IPS DF 19.7 (cell line): ENCODE measurements around the gene PARVB.
"Not testable (repeated sequence)": the region's sequence is repeated elsewhere in the genome, so short reads cannot be mapped to it uniquely, and the experiment has no call there.

ENCODE experiments used
- DNase-seq: peaks from one replicate; pipeline ENCODE4 v3.0.0-alpha.2; 2013; ENCODE audit warnings: low read depth, low spot score

Gene PARVB

DNA sequence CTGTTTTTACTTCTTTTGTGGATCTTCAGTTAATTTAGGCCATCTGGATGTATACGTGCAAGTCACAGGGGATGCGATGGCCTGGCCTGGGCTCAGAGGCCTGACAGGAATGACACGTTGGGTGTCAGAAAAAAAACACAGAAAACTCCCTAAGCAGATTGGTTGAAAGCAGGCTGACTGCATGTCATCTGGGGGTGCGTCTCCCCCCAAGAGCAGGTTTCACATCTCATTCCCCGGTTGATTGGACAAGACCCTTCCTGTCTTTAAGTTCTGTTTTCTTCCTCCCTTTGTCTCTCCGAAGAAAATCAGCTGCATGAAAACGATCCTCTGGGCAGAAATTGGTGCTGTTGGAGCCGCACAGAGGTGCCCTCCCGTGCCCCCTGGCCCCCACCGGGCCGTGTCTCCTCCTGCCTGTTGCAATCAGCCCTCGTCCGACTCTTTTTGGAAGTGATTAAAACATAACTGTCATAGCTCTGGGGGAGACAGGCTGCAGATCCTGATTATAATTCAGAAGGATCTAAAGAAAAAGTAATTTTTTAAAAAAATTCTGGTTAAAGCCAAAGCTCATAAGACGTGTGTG is 84.8 kb downstream of the PARVB start:
- DNase-seq: no peak

- no peak for DNase-seq
Measured at GRCh38 chr22:44109416-44109815, 85.3 kb downstream of the PARVB start.

DNA sequence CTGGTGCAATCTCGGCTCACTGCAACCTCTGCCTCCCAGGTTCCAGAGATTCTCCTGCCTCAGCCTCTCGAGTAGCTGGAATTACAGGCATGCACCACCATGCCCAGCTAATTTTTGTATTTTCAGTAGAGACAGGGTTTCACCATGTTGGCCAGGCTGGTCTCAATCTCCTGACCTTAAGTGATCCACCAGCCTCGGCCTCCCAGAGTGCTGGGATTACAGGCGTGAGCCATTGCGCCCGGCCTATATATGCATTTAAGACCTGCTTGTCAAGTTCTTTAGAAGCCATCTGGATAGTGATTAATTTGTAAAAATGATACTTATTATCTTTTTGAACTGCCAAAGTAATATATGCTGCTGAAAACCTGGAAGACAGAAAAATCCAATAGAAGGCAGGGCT is 86.6 kb downstream of the PARVB start:
- DNase-seq: not testable (repeated sequence)

DNA sequence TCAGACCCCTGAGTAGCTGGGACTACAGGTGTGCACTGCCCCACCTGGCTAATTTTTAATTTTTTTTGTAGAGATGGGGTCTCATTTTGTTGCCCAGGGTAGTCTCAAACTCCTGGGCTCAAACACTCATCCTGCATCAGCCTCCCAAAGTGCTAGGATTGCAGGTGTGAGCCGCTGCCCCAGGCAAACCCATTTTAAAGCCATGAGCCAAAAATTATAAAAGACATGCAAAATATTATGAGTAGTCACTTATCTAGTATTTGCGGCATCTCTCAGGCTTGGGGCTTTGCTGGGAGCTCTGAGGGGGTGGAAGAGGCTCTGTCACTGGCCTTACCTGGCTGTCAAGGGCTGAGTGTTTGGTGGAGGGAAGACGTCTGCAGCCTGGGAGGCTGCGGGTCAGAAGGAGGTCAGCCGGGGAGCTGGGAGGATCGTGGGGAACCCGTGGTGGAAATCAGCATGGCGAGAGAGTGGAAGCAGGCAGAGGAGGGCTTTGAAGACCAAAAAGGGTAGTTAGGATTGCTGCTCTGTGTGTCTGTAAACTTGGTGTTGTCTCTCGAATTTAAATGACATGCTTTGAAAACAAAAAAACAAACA is 87.6 kb downstream of the PARVB start:
- no peak for DNase-seq

GRCh38 chr22:44112191-44112590 is 88.1 kb downstream of the PARVB start:
- DNase-seq: no peak

DNA sequence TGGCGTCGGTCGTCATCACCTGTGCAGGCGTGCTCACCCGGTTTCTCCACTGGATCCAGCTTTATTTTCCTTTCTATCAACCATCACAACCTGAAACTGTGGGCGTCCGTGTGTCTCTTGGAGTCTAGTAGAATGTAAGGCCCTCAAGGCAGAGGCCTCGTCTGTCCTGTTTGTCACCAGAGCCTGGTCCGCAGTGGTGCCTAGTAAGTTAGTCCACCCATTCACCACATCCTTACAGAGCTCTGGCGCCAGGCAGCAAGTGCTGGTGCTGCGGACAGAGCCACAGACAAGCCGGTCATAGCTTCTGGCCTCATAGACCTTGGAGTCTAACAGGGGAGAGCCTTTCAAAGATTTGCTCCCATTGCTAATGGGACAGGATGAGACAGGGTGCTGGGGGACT is 92.2 kb downstream of the PARVB start:
- no peak for DNase-seq

DNA sequence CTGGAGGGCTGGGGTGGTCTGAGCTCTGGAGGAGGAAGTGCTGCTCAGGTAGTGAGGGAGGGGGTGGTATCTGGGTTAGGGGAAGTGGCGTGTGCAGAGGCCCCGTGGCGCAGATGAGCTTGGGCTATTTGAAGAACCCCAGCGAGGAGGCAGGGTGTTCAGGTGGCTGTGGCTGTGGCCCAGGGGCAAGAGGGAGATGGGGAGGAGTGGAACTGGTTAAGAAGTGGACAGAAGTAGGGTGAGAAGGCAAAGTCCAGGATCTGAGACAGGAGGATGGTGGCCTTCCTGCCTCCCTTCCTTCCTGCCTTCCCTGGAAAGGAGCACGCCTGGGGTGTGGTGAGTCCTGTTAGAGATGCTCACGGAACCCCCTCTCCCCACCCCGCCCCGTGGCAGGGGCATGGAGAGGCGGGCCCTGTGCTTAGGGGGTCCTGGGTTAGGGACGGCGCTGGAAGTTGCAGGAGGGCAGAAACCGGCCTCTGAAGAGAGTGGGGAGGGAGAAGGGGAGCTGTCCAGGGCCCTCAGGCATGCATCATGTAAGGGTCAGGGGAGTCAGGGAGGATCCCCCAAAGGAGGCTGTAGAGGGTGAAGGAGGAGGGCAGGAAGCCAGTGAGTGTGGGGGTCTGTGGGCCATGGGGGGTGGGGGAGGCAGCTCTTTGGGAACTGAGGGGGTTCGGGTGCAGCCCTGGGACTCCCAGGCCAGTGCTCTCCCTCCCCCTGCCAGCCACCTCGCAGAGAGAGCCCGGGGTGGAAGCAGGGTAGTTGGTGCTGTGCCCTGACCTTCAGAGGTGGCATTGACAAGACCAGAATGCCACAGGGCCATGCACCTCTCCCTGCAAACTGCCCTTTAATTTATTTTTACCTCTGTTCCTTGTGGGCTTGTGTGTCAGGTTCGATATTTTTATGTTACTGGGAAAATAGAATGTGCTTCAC is 92.9 kb downstream of the PARVB start:
- no peak for DNase-seq

DNA sequence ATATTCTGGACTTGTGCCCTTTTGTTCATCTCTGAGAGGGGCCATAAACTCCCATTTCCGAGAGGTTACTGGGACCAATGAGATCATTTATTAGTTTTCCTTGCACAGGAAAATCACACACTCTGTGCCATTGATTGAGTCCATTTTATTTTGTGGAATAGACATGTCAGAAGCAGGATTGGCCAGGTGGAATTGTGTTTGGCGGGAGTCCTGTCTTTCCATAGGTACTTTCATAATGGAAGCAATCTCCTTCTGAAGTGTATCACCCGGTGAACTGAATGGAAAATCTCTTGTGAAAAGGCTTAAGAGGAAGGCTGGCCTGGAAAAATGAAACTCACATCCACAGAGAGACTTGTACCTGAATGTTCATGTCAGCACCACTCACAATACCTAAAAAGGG is 93.6 kb downstream of the PARVB start:
- no peak for DNase-seq

- no peak for DNase-seq
Measured at GRCh38 chr22:44118645-44119315, 94.7 kb downstream of the PARVB start.

DNA sequence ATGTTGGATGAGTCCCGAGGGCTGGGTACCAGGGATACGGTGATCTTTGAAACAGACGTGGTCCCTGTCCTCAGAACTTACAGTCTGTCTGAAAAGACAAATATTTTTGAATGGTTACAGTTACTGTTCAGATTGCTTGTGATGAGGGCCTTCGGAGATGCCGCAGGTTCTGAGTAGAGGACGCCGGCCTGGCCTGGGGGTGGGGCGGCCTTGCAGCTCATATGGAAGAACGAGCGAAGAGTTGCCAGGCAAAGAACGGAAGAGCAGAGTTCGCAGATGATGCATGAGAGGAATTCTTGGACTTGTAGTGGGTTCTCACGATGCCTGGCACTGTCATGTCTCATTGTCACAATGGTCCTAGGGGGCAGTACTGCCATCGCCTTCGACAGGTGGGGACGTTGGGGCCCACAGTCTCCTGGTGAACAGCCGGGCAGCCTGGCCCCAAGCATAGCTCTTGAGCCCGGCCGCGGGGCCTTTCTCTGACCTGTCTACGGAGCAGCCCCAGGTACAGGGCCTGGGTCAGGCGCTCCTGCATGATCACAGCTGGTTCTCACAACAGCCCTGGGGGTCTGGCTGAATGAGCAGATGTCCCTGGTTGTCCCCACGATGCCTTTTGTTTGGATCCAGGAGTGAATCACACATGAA is 95.7 kb downstream of the PARVB start:
- no peak for DNase-seq

DNA sequence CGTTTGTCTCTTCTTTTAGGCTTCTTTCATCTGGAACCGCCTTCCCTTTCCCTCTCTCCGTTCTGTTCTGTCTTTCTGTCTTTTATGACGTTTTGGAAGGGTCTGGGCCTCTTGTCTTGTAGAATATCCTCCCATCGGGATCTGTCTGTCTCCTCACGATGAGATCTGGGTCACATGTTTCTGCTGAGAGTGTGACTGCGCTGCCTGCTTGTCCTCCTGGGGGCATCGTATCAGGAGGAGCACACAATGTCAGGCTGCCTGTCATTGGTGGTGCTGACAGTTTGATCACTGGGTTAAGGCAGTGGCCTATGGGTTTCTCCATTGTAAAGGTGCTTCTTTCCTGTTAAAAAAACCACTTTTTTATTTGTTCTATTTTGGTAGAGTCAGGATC is 96.2 kb downstream of the PARVB start:
- no peak for DNase-seq

GRCh38 chr22:44125421-44125820 is 101.3 kb downstream of the PARVB start:
- no peak for DNase-seq

GRCh38 chr22:44126807-44127206 is 102.7 kb downstream of the PARVB start:
- DNase-seq: no peak

DNA sequence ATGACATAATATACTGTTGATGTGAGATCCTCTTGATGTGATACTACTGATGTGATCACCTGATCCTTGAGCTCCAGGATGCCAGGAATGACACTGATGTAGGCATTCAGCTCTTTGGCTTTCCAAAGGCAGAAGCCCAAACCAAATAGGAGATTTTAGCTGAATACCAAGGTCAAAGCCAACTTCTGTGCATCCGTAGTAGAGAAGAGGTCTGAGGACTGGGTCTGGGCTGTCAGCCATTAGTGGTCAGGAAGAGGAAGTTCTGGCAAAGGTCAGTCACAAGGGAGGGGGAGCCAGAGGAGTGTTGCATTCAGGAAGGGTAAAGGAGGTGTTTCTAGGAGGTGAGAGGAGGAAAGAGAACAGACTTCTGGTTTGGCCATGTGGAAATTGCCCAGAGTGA is 103.3 kb downstream of the PARVB start:
- no peak for DNase-seq

GRCh38 chr22:44128958-44129618 is 105.0 kb downstream of the PARVB start:
- no peak for DNase-seq

DNA sequence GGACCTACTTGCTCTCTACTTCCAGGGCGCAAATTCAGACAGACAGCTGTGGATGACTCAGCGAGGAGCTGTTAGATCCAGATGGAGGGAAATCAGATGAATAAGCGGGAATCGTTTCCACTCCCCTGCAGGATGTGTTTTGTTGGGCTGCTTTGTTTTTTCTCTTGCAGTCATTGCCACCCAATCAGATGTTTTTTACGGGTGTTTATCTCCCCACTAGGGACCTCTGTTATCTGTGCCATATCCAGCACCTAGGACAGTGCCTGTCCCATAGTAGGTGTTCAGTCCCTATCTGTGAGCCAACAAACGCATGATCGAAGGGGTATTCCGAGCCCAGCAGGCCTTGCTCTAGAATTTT is 105.5 kb downstream of the PARVB start:
- DNase-seq: no peak

DNA sequence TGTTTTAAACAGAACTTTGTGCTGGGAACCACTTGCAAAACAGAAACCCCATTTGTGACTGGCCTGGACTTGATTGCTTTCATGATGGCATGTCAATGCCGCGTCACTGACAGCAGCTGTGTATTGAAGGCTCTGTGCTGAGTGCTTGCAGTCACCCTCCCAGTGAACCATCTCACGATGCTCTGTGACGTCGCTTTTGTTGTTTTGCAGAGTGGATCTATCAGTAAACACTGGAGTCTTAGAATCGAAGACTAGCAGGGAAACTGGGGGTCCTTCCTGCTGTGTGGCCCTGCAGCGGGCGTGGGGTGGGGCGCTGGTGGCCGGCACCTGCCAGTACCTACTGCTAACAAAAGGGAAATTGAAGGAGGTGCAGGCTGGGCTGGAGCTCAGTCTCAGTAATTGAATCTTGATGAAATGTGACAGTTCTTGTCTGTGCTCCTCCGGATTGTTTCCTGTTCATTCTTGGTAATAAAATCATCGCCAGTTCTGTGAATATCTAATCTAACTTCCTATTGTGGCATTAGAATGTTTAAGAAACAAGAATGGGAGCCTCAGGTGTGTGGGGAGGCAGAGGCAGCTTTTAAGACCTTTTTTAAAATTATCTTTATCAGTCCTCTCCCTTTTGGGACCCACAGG is 106.1 kb downstream of the PARVB start:
- DNase-seq: no peak

- no peak for DNase-seq
Measured at GRCh38 chr22:44131412-44131811, 107.3 kb downstream of the PARVB start.

GRCh38 chr22:44131989-44132685 is 108.0 kb downstream of the PARVB start:
- DNase-seq: no peak

DNA sequence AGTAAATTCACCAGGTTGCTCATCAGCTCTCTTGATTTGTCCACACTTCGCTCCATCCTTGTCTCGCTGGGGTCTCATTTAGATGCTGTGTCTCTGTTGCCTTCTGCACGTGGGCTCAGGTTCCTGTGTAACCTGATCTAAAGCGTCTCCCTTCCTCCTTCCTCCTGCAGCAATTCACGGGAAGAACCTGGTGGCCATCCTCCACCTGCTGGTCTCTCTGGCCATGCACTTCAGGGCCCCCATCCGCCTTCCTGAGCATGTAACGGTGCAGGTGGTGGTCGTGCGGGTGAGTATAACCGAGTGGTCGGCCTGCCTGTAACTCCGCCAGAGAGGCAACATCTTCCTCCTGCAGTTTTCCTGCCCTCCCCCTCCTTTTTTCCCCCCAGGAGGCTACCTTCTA is 108.6 kb downstream of the PARVB start:
- peak; percentile 47 for DNase-seq
